ENCODE measurements around the gene GSTT2B. TPM values are rescaled to one million over a fixed set of nuclear protein-coding genes. Genes with fewer than 3 reads are reported as not detected.
"Not testable (repeated sequence)": the region's sequence is repeated elsewhere in the genome, so short reads cannot be mapped to it uniquely, and the experiment has no call there.

Gene GSTT2B
- total and polyA plus RNA-seq, 3 donors from 2014 or later = 0.87 to 7.9 (median 1.4) TPM

DNA sequence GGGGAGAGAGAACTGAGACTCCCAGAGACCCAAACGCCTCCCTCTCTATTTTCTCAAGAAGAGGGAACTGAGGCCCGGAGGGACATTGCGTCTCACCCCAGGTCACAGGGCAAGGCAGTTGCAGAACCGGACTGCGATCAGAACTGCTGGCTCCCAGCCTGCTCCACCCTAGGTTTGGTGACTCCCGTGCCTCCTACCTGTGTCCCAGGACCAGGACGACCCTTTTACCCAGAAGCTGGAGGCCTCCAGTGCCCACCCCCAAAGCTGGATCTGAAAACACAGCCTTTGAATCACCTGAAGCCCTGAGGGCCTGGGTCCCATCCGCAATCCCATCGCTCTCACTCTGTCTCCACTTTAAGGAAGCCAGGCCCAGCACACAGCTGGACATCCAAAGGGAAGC lies 42.9 kb upstream of the GSTT2B start:
- no peaks in the 10 kb centered on the region for H3K9me3 ChIP-seq
- H3K27me3 ChIP-seq = no peaks in the 10 kb centered on the region
- TF ChIP-seq CTCF (IDR thresholded peaks at IDR 0.05) = no peak
- no peak for TF ChIP-seq POLR2A (IDR thresholded peaks at IDR 0.05)
- 76 to 80% methylated on average over 7 to 9 of the region's 9 CpGs for WGBS, 2 donors
- no peak overlapping the region for H3K4me3 ChIP-seq
- DNase-seq = no peak
- peaks cover 4% of the 10 kb centered on the region for H3K4me1 ChIP-seq
- no peak overlapping the region for H3K27ac ChIP-seq
- intact Hi-C loops (cut with DNase I; ENCODE audit: low total_unique reads) = no loop called here
- H3K36me3 ChIP-seq (ENCODE audit: low read depth, missing control alignments) = no peaks in the 10 kb centered on the region

DNA sequence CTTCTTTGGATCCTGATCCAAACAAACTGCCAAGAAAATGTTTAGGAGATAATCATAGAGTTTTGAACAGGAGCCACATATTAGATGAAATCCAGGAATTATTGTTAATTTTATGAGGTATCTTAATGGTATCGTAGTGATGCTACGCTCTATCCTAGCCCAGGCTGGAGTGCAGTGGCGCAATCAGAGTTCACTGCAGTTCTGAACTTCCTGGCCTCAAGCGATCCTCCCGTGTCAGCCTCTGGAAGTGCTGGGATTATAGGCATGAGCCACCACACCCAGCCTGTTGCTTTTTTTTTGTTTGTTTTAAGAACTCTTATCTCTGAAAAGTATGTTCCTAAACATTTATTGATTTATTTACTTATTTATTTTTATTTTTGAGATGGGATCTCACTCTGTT lies 41.9 kb upstream of the GSTT2B start:
- H3K9me3 ChIP-seq = no peaks in the 10 kb centered on the region
- no peaks in the 10 kb centered on the region for H3K27me3 ChIP-seq
- intact Hi-C loops (cut with DNase I; ENCODE audit: low total_unique reads) = no loop called here
- no peaks in the 10 kb centered on the region for H3K36me3 ChIP-seq (ENCODE audit: low read depth, missing control alignments)
- DNase-seq = no peak
- 88 to 92% methylated on average over 5 of the region's 5 CpGs for WGBS, 2 donors
- peaks cover 4% of the 10 kb centered on the region for H3K4me1 ChIP-seq
- no peak for TF ChIP-seq POLR2A (IDR thresholded peaks at IDR 0.05)
- TF ChIP-seq CTCF (IDR thresholded peaks at IDR 0.05) = no peak
- H3K4me3 ChIP-seq = no peak overlapping the region
- no peak overlapping the region for H3K27ac ChIP-seq

DNA sequence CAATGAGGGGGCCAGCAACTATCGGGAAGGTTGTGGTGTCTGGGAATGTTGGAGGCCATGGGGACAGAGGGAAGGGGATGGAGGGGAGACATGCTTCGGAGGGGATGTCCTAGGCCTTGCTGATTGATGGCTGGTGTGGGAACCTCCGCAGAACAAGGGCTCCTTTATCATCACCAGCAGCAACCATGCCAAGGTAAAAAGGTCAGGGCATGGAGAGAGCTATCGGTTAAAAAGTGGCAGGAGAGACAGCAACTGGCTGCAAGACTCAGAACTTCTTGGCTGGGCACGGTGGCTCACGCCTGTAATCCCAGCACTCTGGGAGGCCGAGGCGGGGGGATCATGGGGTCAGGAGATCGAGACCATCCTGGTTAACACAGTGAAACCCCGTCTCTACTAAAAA lies 41.3 kb upstream of the GSTT2B start:
- Histone ChIP-seq H3K9me3 (no peaks in the 10 kb centered on the region), H3K36me3 (ENCODE audit: low read depth, missing control alignments) (no peaks in the 10 kb centered on the region), H3K4me3 (no peak overlapping the region), H3K27ac (no peak overlapping the region), H3K4me1 (peaks cover 4% of the 10 kb centered on the region), H3K27me3 (no peaks in the 10 kb centered on the region)
- TF ChIP-seq CTCF (IDR thresholded peaks at IDR 0.05) (no peak), POLR2A (IDR thresholded peaks at IDR 0.05) (no peak)
- whole genome bisulfite sequencing, 2 donors = 81% methylated on average over 10 of the region's 10 CpGs
- intact Hi-C loops (cut with DNase I; ENCODE audit: low total_unique reads) = no loop called here
- DNase-seq = no peak

DNA sequence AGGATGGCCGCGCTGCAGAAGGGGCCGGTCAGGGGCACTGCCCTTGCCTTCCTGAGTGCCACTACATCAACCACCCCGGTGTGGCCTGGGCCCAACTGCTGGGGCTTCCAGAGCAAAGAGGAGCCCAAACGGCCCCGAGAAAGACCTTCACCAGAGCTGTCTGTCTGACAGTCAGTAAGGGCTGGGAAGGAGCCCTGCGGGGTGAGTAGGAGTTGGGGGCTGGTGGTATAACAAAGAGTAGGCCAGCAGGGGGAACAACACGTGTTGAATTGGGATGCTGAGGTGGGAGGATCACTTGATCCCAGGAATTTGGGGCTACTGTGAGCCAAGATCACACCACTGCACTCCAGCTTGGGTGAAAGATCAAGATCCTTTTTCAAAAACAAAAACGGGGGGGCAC lies 40.3 kb upstream of the GSTT2B start:
- Histone ChIP-seq H3K9me3 (no peaks in the 10 kb centered on the region), H3K36me3 (ENCODE audit: low read depth, missing control alignments) (no peaks in the 10 kb centered on the region), H3K27me3 (no peaks in the 10 kb centered on the region), H3K4me1 (peaks cover 4% of the 10 kb centered on the region), H3K27ac (no peak overlapping the region), H3K4me3 (no peak overlapping the region)
- intact Hi-C loops (cut with DNase I; ENCODE audit: low total_unique reads) = no loop called here
- 78 to 82% methylated on average over 8 to 9 of the region's 9 CpGs for WGBS, 2 donors
- TF ChIP-seq CTCF (IDR thresholded peaks at IDR 0.05) (no peak), POLR2A (IDR thresholded peaks at IDR 0.05) (no peak)
- no peak for DNase-seq

DNA sequence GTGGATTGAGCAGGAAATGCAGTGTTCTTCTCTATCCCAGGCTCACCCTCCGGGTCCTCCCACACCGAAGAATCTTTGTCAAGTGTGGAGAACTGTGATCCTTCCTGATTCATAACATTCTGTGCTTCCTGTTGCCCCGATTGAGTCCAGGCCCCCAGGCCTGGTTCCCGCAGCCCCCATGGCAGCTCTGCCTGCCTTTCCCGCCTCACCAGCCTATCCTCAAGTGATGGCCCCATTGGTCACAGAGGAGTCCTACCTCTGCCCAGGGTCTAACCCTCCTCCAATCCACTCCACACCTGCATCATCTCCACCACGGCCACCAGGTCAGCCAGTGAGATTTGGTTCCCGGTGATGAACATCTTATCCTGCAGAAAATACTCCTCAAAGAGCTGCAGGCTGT lies 38.8 kb upstream of the GSTT2B start:
- H3K9me3 ChIP-seq; DNase-seq; H3K27ac ChIP-seq; H3K4me3 ChIP-seq; H3K27me3 ChIP-seq; intact Hi-C loops (cut with DNase I; ENCODE audit: low total_unique reads); H3K4me1 ChIP-seq; H3K36me3 ChIP-seq (ENCODE audit: low read depth, missing control alignments): not testable (repeated sequence)
- WGBS, 2 donors = 75 to 79% methylated on average over 7 of the region's 7 CpGs
